HepG2 (cell line): ENCODE data around the gene SHTN1. TPM values are rescaled to one million over a fixed set of nuclear protein-coding genes. Genes with fewer than 3 reads are reported as not detected.

ENCODE experiments used
- ATAC-seq: fragments of 200-7000 bp; cut with Tn5 transposase; 3 replicates; pipeline ENCODE4 v1.9.1; 2020; ENCODE audit warnings: mild to moderate bottlenecking, moderate library complexity
- BruUV-seq: library from RNA; stranded (reverse); fragments of 400-500 nt; replicated peaks from 2 replicates; lab custom pipeline; 2021; lab: Mats Ljungman, UMichigan
- CTCF ChIA-PET: fragments of 300-600 bp; formaldehyde crosslinking; extraction: SDS; loops from one replicate; lab custom pipeline; 2021; ENCODE audit warnings: low total read pairs, inconsistent platforms, low intra/inter-chr PET ratio; lab: Yijun Ruan, JAX
- POLR2A ChIA-PET: fragments of 350-600 bp; sonication (Branson Sonifier 250); formaldehyde crosslinking; loops from one replicate; lab custom pipeline; 2020; ENCODE audit warnings: antibody characterized with exemption, inconsistent platforms; lab: Yijun Ruan, JAX
- DNase-seq: peaks from one replicate; pipeline ENCODE4 v3.0.0-alpha.2; 2015; ENCODE audit warnings: low spot score
- FAIRE-seq: peaks from 3 replicates; lab custom pipeline; 2011; peaks lifted over from hg19 to GRCh38; lab: Jason Lieb, UNC
- H2AFZ ChIP-seq: one replicate; pipeline ENCODE4 v1.6.1; 2011; ENCODE audit warnings: low read length, inconsistent platforms
- H3K27ac ChIP-seq: fragments of 300-600 bp; 3 replicates; pipeline ENCODE4 v1.8.0; 2011; ENCODE audit warnings: mixed run types, mild to moderate bottlenecking, mixed read lengths, low read length, inconsistent platforms; ENCODE audit not compliant: insufficient read depth; ENCODE audit errors: extremely low read length
- H3K27me3 ChIP-seq, 2 experiments: fragments of 200-600 bp in 1 of 2; 2 replicates in 1 of 2; 3 replicates in 1 of 2; pipeline versions ENCODE4 v1.6.0 to v1.8.0; 2011; ENCODE audit warnings: low read length in 2 of 2, mild to moderate bottlenecking in 2 of 2, moderate library complexity in 2 of 2, inconsistent platforms in 1 of 2; ENCODE audit not compliant: insufficient read depth in 2 of 2, control insufficient read depth in 1 of 2
- H3K36me3 ChIP-seq, 2 experiments: fragments of 200-600 bp in 1 of 2; replicated peaks in 1 of 2; 2 replicates in 1 of 2; 3 replicates in 1 of 2; pipeline versions ENCODE4 v1.5.1 to v1.8.0; 2011; ENCODE audit warnings: low read length in 2 of 2, inconsistent platforms in 1 of 2; ENCODE audit not compliant: insufficient read depth in 2 of 2, control insufficient read depth in 1 of 2
- H3K4me1 ChIP-seq: 2 replicates; pipeline ENCODE4 v1.5.1; 2012; ENCODE audit warnings: low read length, inconsistent platforms; ENCODE audit not compliant: insufficient read depth
- H3K4me2 ChIP-seq: 2 replicates; pipeline ENCODE4 v1.6.0; 2011; ENCODE audit warnings: low read depth, low read length, inconsistent platforms
- H3K4me3 ChIP-seq, 3 experiments: fragments of 200-600 bp in 1 of 3; sonication (generic), shearing (Covaris generic) in 1 of 3; replicated peaks in 1 of 3; 2 replicates each; pipeline ENCODE4 v1.5.1; 2011 to 2016; ENCODE audit warnings: low read length in 3 of 3, inconsistent platforms in 2 of 3, low read depth in 2 of 3, mild to moderate bottlenecking in 2 of 3, control low read depth in 1 of 3, mixed read lengths in 1 of 3; ENCODE audit not compliant: insufficient read depth in 1 of 3
- H3K79me2 ChIP-seq: one replicate; pipeline ENCODE4 v1.6.1; 2011; ENCODE audit warnings: low read length, inconsistent platforms; ENCODE audit not compliant: insufficient read depth
- H3K9ac ChIP-seq: 2 replicates; pipeline ENCODE4 v1.6.0; 2011; ENCODE audit warnings: mild to moderate bottlenecking, low read depth, low read length, inconsistent platforms; ENCODE audit not compliant: insufficient read depth
- H3K9me3 ChIP-seq: 2 replicates; pipeline ENCODE4 v1.5.1; 2012; ENCODE audit warnings: mild to moderate bottlenecking, low read length
- H4K20me1 ChIP-seq: 2 replicates; pipeline ENCODE4 v1.6.0; 2011; ENCODE audit warnings: inconsistent platforms, mild to moderate bottlenecking, low read length, moderate library complexity; ENCODE audit not compliant: insufficient read depth
- HNRNPL ChIP-seq: fragments of 200-400 bp; formaldehyde crosslinking; IDR thresholded peaks from 2 replicates; pipeline ENCODE4 v1.6.1; 2017; ENCODE audit warnings: mild to moderate bottlenecking, low read depth, low read length
- KLF15 ChIP-seq: sonication (generic); formaldehyde crosslinking; IDR thresholded peaks from 2 replicates; pipeline ENCODE4 v1.8.1; 2023; ENCODE audit warnings: borderline replicate concordance, mild to moderate bottlenecking, inconsistent platforms, missing genetic modification reagents, mixed read lengths
- NFYB ChIP-seq: sonication (generic); formaldehyde crosslinking; IDR thresholded peaks from 2 replicates; pipeline ENCODE4 v1.4.0; 2020; ENCODE audit warnings: missing genetic modification reagents
- PHB2 ChIP-seq: fragments of 450-650 bp; IDR thresholded peaks from 2 replicates; pipeline ENCODE4 v1.6.1; 2018; ENCODE audit not compliant: partially characterized antibody
- TCF12 ChIP-seq, 2 experiments: fragments of 450-650 bp in 1 of 2; sonication (generic) in 1 of 2; formaldehyde crosslinking in 1 of 2; IDR thresholded peaks; 2 replicates each; pipeline versions ENCODE4 v1.6.1 to v1.8.0; 2017 to 2022; ENCODE audit warnings: antibody characterized with exemption in 1 of 2, mild to moderate bottlenecking in 1 of 2, missing genetic modification reagents in 1 of 2, moderate library complexity in 1 of 2
- ZBTB3 ChIP-seq: sonication (generic); formaldehyde crosslinking; IDR thresholded peaks from 2 replicates; pipeline ENCODE4 v1.4.0; 2020; ENCODE audit warnings: low read depth, mild to moderate bottlenecking, moderate library complexity, missing genetic modification reagents, borderline replicate concordance
- ZFP90 ChIP-seq: sonication (generic); formaldehyde crosslinking; IDR thresholded peaks from 2 replicates; pipeline ENCODE4 v1.8.0; 2022; ENCODE audit warnings: missing genetic modification reagents, mild to moderate bottlenecking, inconsistent platforms, borderline replicate concordance
- ZFX ChIP-seq: sonication (generic); formaldehyde crosslinking; IDR thresholded peaks from 2 replicates; pipeline ENCODE4 v1.4.0; 2020; ENCODE audit warnings: mild to moderate bottlenecking, low read depth, missing genetic modification reagents, moderate library complexity
- ZNF224 ChIP-seq: sonication (generic); formaldehyde crosslinking; IDR thresholded peaks from 2 replicates; pipeline ENCODE4 v1.5.0; 2020; ENCODE audit warnings: mild to moderate bottlenecking, missing genetic modification reagents
- WGBS: methylation state at CpG from one replicate; pipeline ENCODE4 v1.1.6; 2017; ENCODE audit warnings: low lambda C conversion rate; 5-methylcytosine and 5-hydroxymethylcytosine counted together
- in situ Hi-C: cut with HindIII; loops from 2 replicates; pipeline ENCODE4 v1.10.0; 2017; ENCODE audit warnings: low pct_unique_long_range_greater_than_20kb; ENCODE audit not compliant: extremely low pct_ligation_motif_present
- intact Hi-C: fragments of 100-400 bp; cut with micrococcal nuclease; formaldehyde crosslinking; loops from one replicate; pipeline ENCODE4 v1.10.0; 2022; ENCODE audit not compliant: unreplicated experiment
- polyA plus RNA-seq, 8 experiments: library from polyadenylated mRNA; depleted of rRNA in 3 of 8; stranded (reverse) in 7 of 8; unstranded in 1 of 8; fragments of >200 nt; fragmentation: Illumina TruSeq in 4 of 8; extraction: Trizol in 4 of 8; gene quantifications; 2 replicates each; pipeline versions ENCODE4 v1.2.1 to v1.2.3, GENCODE V29; 2011 to 2016; ENCODE audit warnings: low read depth in 4 of 8, missing spikeins in 1 of 8, mixed read lengths in 1 of 8; ENCODE audit not compliant: insufficient read depth in 1 of 8
- total RNA-seq, 5 experiments: library from RNA; depleted of rRNA; stranded (reverse); fragments of >200 nt; fragmentation: Illumina TruSeq; extraction: Trizol; gene quantifications; 2 replicates each; pipeline ENCODE4 v1.2.3, GENCODE V29; 2016; ENCODE audit warnings: low read depth in 1 of 5
- TF ChIP-seq, protein P1 (sequence below), 2 experiments: fragments of 450-650 bp in 1 of 2; sonication (generic) in 1 of 2; formaldehyde crosslinking in 1 of 2; IDR thresholded peaks; 2 replicates each; pipeline versions ENCODE4 v1.6.1 to v1.8.0; 2016 to 2022; ENCODE audit warnings: antibody characterized with exemption in 1 of 2, mild to moderate bottlenecking in 1 of 2, missing genetic modification reagents in 1 of 2
- TF ChIP-seq, protein P2 (sequence below): sonication (generic); formaldehyde crosslinking; IDR thresholded peaks from 2 replicates; pipeline ENCODE4 v1.5.1; 2020; ENCODE audit warnings: missing genetic modification reagents, mild to moderate bottlenecking, borderline replicate concordance

SHTN1 gene
- total and polyA plus RNA-seq, 2 of the 13 experiments (the other 11 are each of a cell fraction or from before 2014, with no cell fraction given) = 11.3 to 15.6 TPM

DNA sequence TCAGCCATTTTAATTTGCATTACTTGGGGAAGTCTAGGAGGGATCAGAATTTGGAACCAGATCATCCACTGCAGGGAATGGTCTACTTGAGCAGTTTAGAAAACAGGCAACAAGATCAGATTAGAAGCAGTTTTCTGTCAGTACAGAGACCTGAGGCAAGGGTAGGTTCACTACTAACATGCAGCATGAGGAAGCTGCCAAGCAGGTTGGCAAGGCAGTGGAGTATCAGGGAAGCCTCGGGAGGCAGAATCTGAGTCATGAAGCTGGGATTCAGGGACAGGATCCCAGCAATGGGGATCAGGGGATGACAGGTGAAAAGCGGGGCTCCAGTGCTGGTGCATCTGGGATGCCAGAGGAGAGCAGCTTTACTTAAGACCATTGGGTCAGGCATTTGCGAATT is 127.6 kb downstream of the SHTN1 start:
- Histone ChIP-seq H3K4me2 (no peak overlapping the region), H3K4me3 (no peak overlapping the region), H3K9me3 (no peaks in the 10 kb centered on the region), H3K27me3 (no peaks in the 10 kb centered on the region), H4K20me1 (no peaks in the 10 kb centered on the region), H3K27ac (no peak overlapping the region), H3K4me1 (no peaks in the 10 kb centered on the region), H3K36me3 (no peaks in the 10 kb centered on the region; a peak in 1 of 5 replicates), H2AFZ (no peak overlapping the region), H3K9ac (no peak overlapping the region), H3K79me2 (no peaks in the 10 kb centered on the region)
- POLR2A ChIA-PET = no interaction called here
- intact Hi-C loops (no loop called here), in situ Hi-C loops (no loop called here)
- CTCF ChIA-PET = no interaction called here
- BruUV-seq = no TSS peak
- 44% methylated on average over 3 of the region's 3 CpGs for WGBS
- DNase-seq (no peak), ATAC-seq (peak; percentile 37; the same call in 2 of the 3 replicates), FAIRE-seq (no peak)
- no peak for TF ChIP-seq ZBTB3 (CRISPR knock-in tag)
- TF ChIP-seq HNRNPL = no peak
- no peak for TF ChIP-seq KLF15 (CRISPR knock-in tag)
- TF ChIP-seq, protein P1, sequence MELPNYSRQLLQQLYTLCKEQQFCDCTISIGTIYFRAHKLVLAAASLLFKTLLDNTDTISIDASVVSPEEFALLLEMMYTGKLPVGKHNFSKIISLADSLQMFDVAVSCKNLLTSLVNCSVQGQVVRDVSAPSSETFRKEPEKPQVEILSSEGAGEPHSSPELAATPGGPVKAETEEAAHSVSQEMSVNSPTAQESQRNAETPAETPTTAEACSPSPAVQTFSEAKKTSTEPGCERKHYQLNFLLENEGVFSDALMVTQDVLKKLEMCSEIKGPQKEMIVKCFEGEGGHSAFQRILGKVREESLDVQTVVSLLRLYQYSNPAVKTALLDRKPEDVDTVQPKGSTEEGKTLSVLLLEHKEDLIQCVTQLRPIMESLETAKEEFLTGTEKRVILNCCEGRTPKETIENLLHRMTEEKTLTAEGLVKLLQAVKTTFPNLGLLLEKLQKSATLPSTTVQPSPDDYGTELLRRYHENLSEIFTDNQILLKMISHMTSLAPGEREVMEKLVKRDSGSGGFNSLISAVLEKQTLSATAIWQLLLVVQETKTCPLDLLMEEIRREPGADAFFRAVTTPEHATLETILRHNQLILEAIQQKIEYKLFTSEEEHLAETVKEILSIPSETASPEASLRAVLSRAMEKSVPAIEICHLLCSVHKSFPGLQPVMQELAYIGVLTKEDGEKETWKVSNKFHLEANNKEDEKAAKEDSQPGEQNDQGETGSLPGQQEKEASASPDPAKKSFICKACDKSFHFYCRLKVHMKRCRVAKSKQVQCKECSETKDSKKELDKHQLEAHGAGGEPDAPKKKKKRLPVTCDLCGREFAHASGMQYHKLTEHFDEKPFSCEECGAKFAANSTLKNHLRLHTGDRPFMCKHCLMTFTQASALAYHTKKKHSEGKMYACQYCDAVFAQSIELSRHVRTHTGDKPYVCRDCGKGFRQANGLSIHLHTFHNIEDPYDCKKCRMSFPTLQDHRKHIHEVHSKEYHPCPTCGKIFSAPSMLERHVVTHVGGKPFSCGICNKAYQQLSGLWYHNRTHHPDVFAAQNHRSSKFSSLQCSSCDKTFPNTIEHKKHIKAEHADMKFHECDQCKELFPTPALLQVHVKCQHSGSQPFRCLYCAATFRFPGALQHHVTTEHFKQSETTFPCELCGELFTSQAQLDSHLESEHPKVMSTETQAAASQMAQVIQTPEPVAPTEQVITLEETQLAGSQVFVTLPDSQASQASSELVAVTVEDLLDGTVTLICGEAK (IDR thresholded peaks at IDR 0.05) = no peak
- TF ChIP-seq, protein P1 (CRISPR knock-in tag; IDR thresholded peaks at IDR 0.05) = no peak
- no peak for TF ChIP-seq ZFX (CRISPR knock-in tag)
- no peak for TF ChIP-seq ZFP90
- TF ChIP-seq, protein P2, sequence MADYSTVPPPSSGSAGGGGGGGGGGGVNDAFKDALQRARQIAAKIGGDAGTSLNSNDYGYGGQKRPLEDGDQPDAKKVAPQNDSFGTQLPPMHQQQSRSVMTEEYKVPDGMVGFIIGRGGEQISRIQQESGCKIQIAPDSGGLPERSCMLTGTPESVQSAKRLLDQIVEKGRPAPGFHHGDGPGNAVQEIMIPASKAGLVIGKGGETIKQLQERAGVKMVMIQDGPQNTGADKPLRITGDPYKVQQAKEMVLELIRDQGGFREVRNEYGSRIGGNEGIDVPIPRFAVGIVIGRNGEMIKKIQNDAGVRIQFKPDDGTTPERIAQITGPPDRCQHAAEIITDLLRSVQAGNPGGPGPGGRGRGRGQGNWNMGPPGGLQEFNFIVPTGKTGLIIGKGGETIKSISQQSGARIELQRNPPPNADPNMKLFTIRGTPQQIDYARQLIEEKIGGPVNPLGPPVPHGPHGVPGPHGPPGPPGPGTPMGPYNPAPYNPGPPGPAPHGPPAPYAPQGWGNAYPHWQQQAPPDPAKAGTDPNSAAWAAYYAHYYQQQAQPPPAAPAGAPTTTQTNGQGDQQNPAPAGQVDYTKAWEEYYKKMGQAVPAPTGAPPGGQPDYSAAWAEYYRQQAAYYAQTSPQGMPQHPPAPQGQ (CRISPR knock-in tag) = no peak
- no peak for TF ChIP-seq PHB2
- no peak for TF ChIP-seq TCF12 (IDR thresholded peaks at IDR 0.05)
- no peak for TF ChIP-seq TCF12 (CRISPR knock-in tag; IDR thresholded peaks at IDR 0.05)
- TF ChIP-seq ZNF224 (CRISPR knock-in tag) = no peak
- TF ChIP-seq NFYB (CRISPR knock-in tag) = no peak
